Naive B cell (primary cell): ENCODE measurements around the gene SLC2A4RG. TPM values are rescaled to one million over a fixed set of nuclear protein-coding genes. Genes with fewer than 3 reads are reported as not detected.

Source experiments
- ATAC-seq, 2 donors: fragments of 150-1000 bp; cut with Tn5 transposase; 2 replicates each; pipeline ENCODE4 v1.10.0; 2021; ENCODE audit warnings: low read depth in 2 of 2, mild to moderate bottlenecking in 2 of 2, moderate library complexity in 2 of 2
- DNase-seq: peaks from one replicate; pipeline ENCODE4 v3.0.0; 2022
- H3K27ac Mint-ChIP-seq, 6 donors: one replicate each; pipeline ENCODE4 v1.8.0; 2020 to 2022; ENCODE audit warnings: mild to moderate bottlenecking in 6 of 6, mixed read lengths in 6 of 6, moderate library complexity in 5 of 6, inconsistent platforms in 2 of 6
- H3K27me3 Mint-ChIP-seq, 3 donors: one replicate each; pipeline ENCODE4 v1.8.0; 2021 to 2022; ENCODE audit warnings: mixed read lengths in 3 of 3, mild to moderate bottlenecking in 1 of 3
- H3K36me3 Mint-ChIP-seq, 2 donors: one replicate each; pipeline ENCODE4 v1.8.0; 2020 to 2022; ENCODE audit warnings: mixed read lengths in 2 of 2, inconsistent platforms in 1 of 2, mild to moderate bottlenecking in 1 of 2
- H3K4me1 Mint-ChIP-seq, 3 donors: one replicate each; pipeline ENCODE4 v1.8.0; 2020 to 2022; ENCODE audit warnings: mixed read lengths in 3 of 3, inconsistent platforms in 1 of 3, mild to moderate bottlenecking in 1 of 3, moderate library complexity in 1 of 3
- H3K4me3 Mint-ChIP-seq, 8 donors: one replicate each; pipeline ENCODE4 v1.8.0; 2020 to 2022; ENCODE audit warnings: mild to moderate bottlenecking in 8 of 8, mixed read lengths in 8 of 8, moderate library complexity in 8 of 8, inconsistent platforms in 2 of 8
- H3K9me3 Mint-ChIP-seq, 7 donors: one replicate each; pipeline ENCODE4 v1.8.0; 2020 to 2022; ENCODE audit warnings: mixed read lengths in 7 of 7, mild to moderate bottlenecking in 5 of 7, inconsistent platforms in 2 of 7, moderate library complexity in 1 of 7
- polyA plus RNA-seq, 6 donors: library from polyadenylated mRNA; unstranded; fragments of 300-500 nt; fragmentation: Illumina TruSeq; gene quantifications; one replicate each; pipeline ENCODE4 v1.2.3, GENCODE V29; 2021; ENCODE audit warnings: low read depth in 6 of 6

SLC2A4RG gene
- polyA plus RNA-seq, 6 donors from 2014 or later = 0.36 to 1.4 (median 1.3) TPM; not detected in 1

- DNase-seq (peak; percentile 63), ATAC-seq (peak; percentile 63 to 65)
- H3K36me3 Mint-ChIP-seq = peaks cover 0 to 7% of the 10 kb centered on the region in 2 donors
- H3K4me3 Mint-ChIP-seq = peak within 1 kb of the TSS; percentile 79 to 90 (median 84)
- H3K27me3 Mint-ChIP-seq = no peaks in the 10 kb centered on the region
- H3K9me3 Mint-ChIP-seq = no peaks in the 10 kb centered on the region
- H3K27ac Mint-ChIP-seq = peak within 1 kb of the TSS in 5 of 6 donors; percentile 21 to 88 (median 62)
- peaks cover 18 to 38% (median 19%) of the 10 kb centered on the region in 3 donors for H3K4me1 Mint-ChIP-seq
Observed at GRCh38 chr20:63735859-63736718, 3.5 kb upstream of the SLC2A4RG start, which contains the start of gene LIME1. LIME1 (plus strand) TSS chr20:63736664; CDS start chr20:63737550, 886 bp downstream.

GRCh38 chr20:63736893-63737694, 2.5 kb upstream of the SLC2A4RG start:
- H3K4me3 Mint-ChIP-seq = peak overlapping the region; percentile 79 to 90 (median 84)
- peak; percentile 24 for DNase-seq
- H3K36me3 Mint-ChIP-seq = peaks cover 0 to 7% of the 10 kb centered on the region in 2 donors
- H3K27ac Mint-ChIP-seq = peak overlapping the region in 2 of 6 donors; percentile 62 to 79
- no peaks in the 10 kb centered on the region for H3K27me3 Mint-ChIP-seq
- H3K4me1 Mint-ChIP-seq = peaks cover 18 to 38% (median 19%) of the 10 kb centered on the region in 3 donors
- ATAC-seq = peak; percentile 31 to 36
- no peaks in the 10 kb centered on the region for H3K9me3 Mint-ChIP-seq

- Mint-ChIP-seq H3K9me3 (no peaks in the 10 kb centered on the region), H3K4me1 (peaks cover 18 to 38% (median 19%) of the 10 kb centered on the region in 3 donors), H3K27ac (no peak overlapping the region), H3K27me3 (no peaks in the 10 kb centered on the region), H3K36me3 (peaks cover 0 to 7% of the 10 kb centered on the region in 2 donors), H3K4me3 (peak overlapping the region in 6 of 8 donors; percentile 79 to 90 (median 82))
- ATAC-seq (no peak), DNase-seq (no peak)
Observed at GRCh38 chr20:63737695-63737944, 2.0 kb upstream of the SLC2A4RG start.

GRCh38 chr20:63737945-63738686, 1.5 kb upstream of the SLC2A4RG start:
- H3K27me3 Mint-ChIP-seq = no peaks in the 10 kb centered on the region
- H3K4me3 Mint-ChIP-seq = peak overlapping the region; percentile 15 to 86 (median 38)
- DNase-seq = peak; percentile 14
- peaks cover 0 to 7% of the 10 kb centered on the region in 2 donors for H3K36me3 Mint-ChIP-seq
- no peaks in the 10 kb centered on the region for H3K9me3 Mint-ChIP-seq
- peak overlapping the region in 1 of 6 donors; percentile 38 for H3K27ac Mint-ChIP-seq
- H3K4me1 Mint-ChIP-seq = peaks cover 18 to 38% (median 19%) of the 10 kb centered on the region in 3 donors
- peak; percentile 17 to 18 for ATAC-seq

- Mint-ChIP-seq H3K4me1 (peaks cover 14 to 34% (median 18%) of the 10 kb centered on the region in 3 donors), H3K4me3 (peak overlapping the region in 7 of 8 donors; percentile 15 to 86 (median 35)), H3K27ac (no peak overlapping the region), H3K27me3 (no peaks in the 10 kb centered on the region), H3K36me3 (peaks cover 0 to 6% of the 10 kb centered on the region in 2 donors), H3K9me3 (no peaks in the 10 kb centered on the region)
- DNase-seq = no peak
- ATAC-seq = peak in 1 of 2 donors; percentile 2
Observed at GRCh38 chr20:63738687-63739129, 868 bp upstream of the SLC2A4RG start.

GRCh38 chr20:63740070-63740626, 572 bp downstream of the SLC2A4RG start:
- DNase-seq (peak; percentile 29), ATAC-seq (peak; percentile 3 to 4)
- no peaks in the 10 kb centered on the region for H3K9me3 Mint-ChIP-seq
- peak overlapping the region in 7 of 8 donors; percentile 34 to 83 (median 58) for H3K4me3 Mint-ChIP-seq
- no peak overlapping the region for H3K27ac Mint-ChIP-seq
- no peaks in the 10 kb centered on the region for H3K27me3 Mint-ChIP-seq
- no peaks in the 10 kb centered on the region for H3K36me3 Mint-ChIP-seq
- H3K4me1 Mint-ChIP-seq = peaks cover 8 to 29% (median 14%) of the 10 kb centered on the region in 3 donors

- peak overlapping the region in 7 of 8 donors; percentile 39 to 83 (median 58) for H3K4me3 Mint-ChIP-seq
- ATAC-seq = no peak
- H3K27ac Mint-ChIP-seq = no peak overlapping the region
- no peaks in the 10 kb centered on the region for H3K9me3 Mint-ChIP-seq
- peaks cover 8 to 22% (median 14%) of the 10 kb centered on the region in 3 donors for H3K4me1 Mint-ChIP-seq
- peak; percentile 18 for DNase-seq
- H3K27me3 Mint-ChIP-seq = no peaks in the 10 kb centered on the region
- H3K36me3 Mint-ChIP-seq = no peaks in the 10 kb centered on the region
Observed at GRCh38 chr20:63740627-63741353, 1.2 kb downstream of the SLC2A4RG start.

GRCh38 chr20:63741354-63741675, 1.7 kb downstream of the SLC2A4RG start:
- Mint-ChIP-seq H3K4me3 (peak overlapping the region in 4 of 8 donors; percentile 28 to 74 (median 62)), H3K4me1 (peaks cover 3 to 17% (median 9%) of the 10 kb centered on the region in 3 donors), H3K9me3 (no peaks in the 10 kb centered on the region), H3K27ac (peak overlapping the region in 1 of 6 donors; percentile 56), H3K27me3 (no peaks in the 10 kb centered on the region), H3K36me3 (no peaks in the 10 kb centered on the region)
- DNase-seq (no peak), ATAC-seq (no peak)

- Mint-ChIP-seq H3K36me3 (no peaks in the 10 kb centered on the region), H3K4me3 (peak overlapping the region in 3 of 8 donors; percentile 41 to 67 (median 58)), H3K27me3 (no peaks in the 10 kb centered on the region), H3K4me1 (peaks cover 0 to 12% (median 4%) of the 10 kb centered on the region in 3 donors), H3K27ac (no peak overlapping the region), H3K9me3 (no peaks in the 10 kb centered on the region)
- ATAC-seq (no peak), DNase-seq (no peak)
Observed at GRCh38 chr20:63741676-63742380, 2.3 kb downstream of the SLC2A4RG start.

- Mint-ChIP-seq H3K27me3 (no peaks in the 10 kb centered on the region), H3K4me3 (no peak overlapping the region), H3K4me1 (peaks cover 0 to 7% (median 0%) of the 10 kb centered on the region in 3 donors), H3K36me3 (no peaks in the 10 kb centered on the region), H3K27ac (no peak overlapping the region), H3K9me3 (no peaks in the 10 kb centered on the region)
- ATAC-seq (no peak), DNase-seq (no peak)
Observed at GRCh38 chr20:63742381-63743024, 2.9 kb downstream of the SLC2A4RG start.

- no peak for ATAC-seq
Observed at GRCh38 chr20:63743210-63743970, 3.8 kb downstream of the SLC2A4RG start.

More at GRCh38 chr20:63743210-63743970, 3.8 kb downstream of the SLC2A4RG start:
- DNase-seq = no peak
- no peak overlapping the region for H3K27ac Mint-ChIP-seq
- no peaks in the 10 kb centered on the region for H3K9me3 Mint-ChIP-seq
- H3K27me3 Mint-ChIP-seq = no peaks in the 10 kb centered on the region
- no peaks in the 10 kb centered on the region for H3K36me3 Mint-ChIP-seq
- peaks cover 0 to 4% (median 0%) of the 10 kb centered on the region in 3 donors for H3K4me1 Mint-ChIP-seq
- H3K4me3 Mint-ChIP-seq = peak overlapping the region in 3 of 8 donors; percentile 29 to 74 (median 31)
